Liver (tissue), 9 donors: ENCODE results near the gene ZNF532. TPM values are rescaled to one million over a fixed set of nuclear protein-coding genes. Genes with fewer than 3 reads are reported as not detected.

Experiments used
- DNase-seq: peaks from one replicate; pipeline ENCODE4 v3.0.0-alpha.2; 2017; ENCODE audit warnings: low spot score
- H3K27ac ChIP-seq, 2 donors: one replicate each; pipeline ENCODE4 v1.7.0; 2013; ENCODE audit warnings: inconsistent platforms in 2 of 2, low read length in 2 of 2, control low read depth in 1 of 2, low read depth in 1 of 2, mild to moderate bottlenecking in 1 of 2
- H3K27me3 ChIP-seq, 4 donors: one replicate each; pipeline versions ENCODE4 v1.6.1 to v1.7.0; 2013; ENCODE audit warnings: low read length in 3 of 4, inconsistent platforms in 1 of 4, mild to moderate bottlenecking in 1 of 4, moderate library complexity in 1 of 4; ENCODE audit not compliant: control insufficient read depth in 4 of 4, insufficient read depth in 4 of 4
- H3K36me3 ChIP-seq, 4 donors: one replicate each; pipeline versions ENCODE4 v1.6.1 to v1.7.0; 2013; ENCODE audit warnings: low read length in 3 of 4, mild to moderate bottlenecking in 3 of 4, low read depth in 1 of 4, moderate library complexity in 1 of 4; ENCODE audit not compliant: control insufficient read depth in 4 of 4, insufficient read depth in 3 of 4
- H3K4me1 ChIP-seq, 4 donors: one replicate each; pipeline versions ENCODE4 v1.6.1 to v1.7.0; 2013; ENCODE audit warnings: low read length in 3 of 4, mild to moderate bottlenecking in 3 of 4, moderate library complexity in 1 of 4; ENCODE audit not compliant: control insufficient read depth in 4 of 4, insufficient read depth in 4 of 4
- H3K4me3 ChIP-seq, 3 donors: one replicate each; pipeline versions ENCODE4 v1.6.1 to v1.7.0; 2013; ENCODE audit warnings: low read length in 3 of 3, control low read depth in 1 of 3, low read depth in 1 of 3, mild to moderate bottlenecking in 1 of 3
- H3K9ac ChIP-seq, 2 donors: one replicate each; pipeline ENCODE4 v1.7.0; 2013; ENCODE audit warnings: low read length in 2 of 2, mild to moderate bottlenecking in 2 of 2, moderate library complexity in 2 of 2, control low read depth in 1 of 2, low read depth in 1 of 2
- H3K9me3 ChIP-seq, 4 donors: one replicate each; pipeline versions ENCODE4 v1.6.1 to v1.7.0; 2013; ENCODE audit warnings: low read length in 3 of 4; ENCODE audit not compliant: control insufficient read depth in 4 of 4
- ATF3 ChIP-seq: IDR thresholded peaks from 2 replicates; pipeline ENCODE4 v1.6.1; 2016; ENCODE audit warnings: antibody characterized with exemption
- CTCF ChIP-seq: fragments of 150-350 bp; IDR thresholded peaks from 2 replicates; pipeline ENCODE4 v1.5.1; 2017; ENCODE audit warnings: improper control_type of control experiment, low read depth, low read length; ENCODE audit not compliant: missing input control
- EGR1 ChIP-seq, 2 donors: IDR thresholded peaks; 2 replicates each; pipeline ENCODE4 v1.6.1; 2016 to 2018; ENCODE audit warnings: antibody characterized with exemption in 2 of 2, low read depth in 2 of 2
- FOXA1 ChIP-seq: IDR thresholded peaks from 2 replicates; pipeline ENCODE4 v1.6.1; 2016; ENCODE audit warnings: antibody characterized with exemption
- FOXA2 ChIP-seq: IDR thresholded peaks from 2 replicates; pipeline ENCODE4 v1.6.1; 2016; ENCODE audit warnings: antibody characterized with exemption
- HNF4A ChIP-seq, 2 donors: conservative IDR thresholded peaks; 2 replicates each; pipeline ENCODE4 v1.6.1; 2016; ENCODE audit warnings: antibody characterized with exemption in 2 of 2, mild to moderate bottlenecking in 2 of 2
- HNF4G ChIP-seq: IDR thresholded peaks from 2 replicates; pipeline ENCODE4 v1.6.1; 2016; ENCODE audit warnings: antibody characterized with exemption
- JUND ChIP-seq, 2 donors: IDR thresholded peaks; 2 replicates each; pipeline ENCODE4 v1.6.1; 2016; ENCODE audit warnings: antibody characterized with exemption in 2 of 2
- NR2F2 ChIP-seq: IDR thresholded peaks from 2 replicates; pipeline ENCODE4 v1.6.1; 2016; ENCODE audit warnings: antibody characterized with exemption
- REST ChIP-seq: IDR thresholded peaks from 2 replicates; pipeline ENCODE4 v1.6.1; 2016; ENCODE audit warnings: antibody characterized with exemption, mild to moderate bottlenecking
- SP1 ChIP-seq: IDR thresholded peaks from 2 replicates; pipeline ENCODE4 v1.6.1; 2018; ENCODE audit warnings: antibody characterized with exemption, mild to moderate bottlenecking
- YY1 ChIP-seq: IDR thresholded peaks from 2 replicates; pipeline ENCODE4 v1.6.1; 2016; ENCODE audit warnings: antibody characterized with exemption, mild to moderate bottlenecking
- WGBS: extraction: QIAGEN DNeasy Blood & Tissue Kit; methylation state at CpG from one replicate; pipeline ENCODE4 v1.1.7; 2013; 5-methylcytosine and 5-hydroxymethylcytosine counted together
- polyA plus RNA-seq, 2 donors: library from polyadenylated mRNA; stranded (reverse) in 1 of 2; unstranded in 1 of 2; fragments of 200-250 nt in 1 of 2; fragments of >200 nt in 1 of 2; fragmentation: Nextera tagmentation in 1 of 2; extraction: Ambion mirVana in 1 of 2; gene quantifications; one replicate each; pipeline versions ENCODE4 v1.2.1 to v1.2.3, GENCODE V29; 2013 to 2015
- total RNA-seq, 2 donors: library from RNA; depleted of rRNA; stranded (reverse); fragments of >200 nt; gene quantifications; one replicate each; pipeline ENCODE4 v1.2.3, GENCODE V29; 2014
- donor health status: healthy.
- donor health status: healthy.
- donor health status: healthy.
- donor health status: healthy.
- donor health status: healthy.

ZNF532 gene
- total and polyA plus RNA-seq, 4 donors, result 0.68 to 5.6 (median 2.5) TPM

- 69% methylated on average over 11 of the region's 11 CpGs for WGBS
- no peak for TF ChIP-seq HNF4A (conservative IDR thresholded peaks at IDR 0.05)
- TF ChIP-seq FOXA2, result no peak
- TF ChIP-seq ATF3, result no peak
- no peak for TF ChIP-seq EGR1 (IDR thresholded peaks at IDR 0.05; ENCODE audit: low read depth in 2 of 2)
- no peak for TF ChIP-seq HNF4G
- no peak for TF ChIP-seq FOXA1
- no peak for TF ChIP-seq SP1
- TF ChIP-seq NR2F2, result no peak
- no peak for TF ChIP-seq YY1
- H3K4me3 ChIP-seq, result no peak overlapping the region
- no peaks in the 10 kb centered on the region for H3K9me3 ChIP-seq
- H3K27ac ChIP-seq, result no peak overlapping the region
- no peak overlapping the region for H3K9ac ChIP-seq
- no peaks in the 10 kb centered on the region for H3K36me3 ChIP-seq
- H3K27me3 ChIP-seq, result no peaks in the 10 kb centered on the region
- DNase-seq, result no peak
- H3K4me1 ChIP-seq, result no peaks in the 10 kb centered on the region
Measured at GRCh38 chr18:58975296-58975695, 110.6 kb downstream of the ZNF532 start.

- H3K9me3 ChIP-seq, result no peaks in the 10 kb centered on the region
- DNase-seq, result no peak
- TF ChIP-seq HNF4A (conservative IDR thresholded peaks at IDR 0.05), result no peak
- H3K36me3 ChIP-seq, result no peaks in the 10 kb centered on the region
- H3K27me3 ChIP-seq, result no peaks in the 10 kb centered on the region
- H3K4me3 ChIP-seq, result no peak overlapping the region
- no peak overlapping the region for H3K9ac ChIP-seq
- WGBS, result 62% methylated on average over 4 of the region's 4 CpGs
- no peaks in the 10 kb centered on the region for H3K4me1 ChIP-seq
- H3K27ac ChIP-seq, result no peak overlapping the region
Measured at GRCh38 chr18:58975781-58976180, 111.1 kb downstream of the ZNF532 start.

GRCh38 chr18:58977223-58977622 is 112.5 kb downstream of the ZNF532 start:
- 88% methylated on average over 10 of the region's 10 CpGs for WGBS
- peaks cover 0 to 2% (median 0%) of the 10 kb centered on the region in 4 donors for H3K36me3 ChIP-seq
- no peaks in the 10 kb centered on the region for H3K4me1 ChIP-seq
- H3K9ac ChIP-seq, result no peak overlapping the region
- no peaks in the 10 kb centered on the region for H3K9me3 ChIP-seq
- DNase-seq, result no peak
- TF ChIP-seq JUND (IDR thresholded peaks at IDR 0.05) (no peak), SP1 (no peak), ATF3 (no peak), REST (no peak), FOXA2 (no peak)
- no peak overlapping the region for H3K27ac ChIP-seq
- H3K4me3 ChIP-seq, result no peak overlapping the region
- no peaks in the 10 kb centered on the region for H3K27me3 ChIP-seq

- peaks cover 0 to 2% (median 0%) of the 10 kb centered on the region in 4 donors for H3K36me3 ChIP-seq
- 85% methylated on average over 4 of the region's 4 CpGs for WGBS
- no peak for DNase-seq
- TF ChIP-seq CTCF, result no peak
- TF ChIP-seq SP1, result no peak
- H3K4me1 ChIP-seq, result no peaks in the 10 kb centered on the region
- no peaks in the 10 kb centered on the region for H3K9me3 ChIP-seq
- no peaks in the 10 kb centered on the region for H3K27me3 ChIP-seq
- no peak overlapping the region for H3K9ac ChIP-seq
- H3K4me3 ChIP-seq, result no peak overlapping the region
- H3K27ac ChIP-seq, result no peak overlapping the region
Measured at GRCh38 chr18:58977801-58978200, 113.1 kb downstream of the ZNF532 start.
